GM21390 (cell line): Measurements from ENCODE around the gene IL6R.

Experiments used
- ATAC-seq: cut with Tn5 transposase; IDR thresholded peaks from one replicate; pipeline ENCODE4 v1.9.1; 2021; ENCODE audit not compliant: unreplicated experiment

IL6R gene

GRCh38 chr1:154446789-154447188 lies 41.6 kb downstream of the IL6R start:
- no peak for ATAC-seq

GRCh38 chr1:154448331-154448811 lies 43.2 kb downstream of the IL6R start:
- no peak for ATAC-seq

- no peak for ATAC-seq
These were observed 48.0 kb downstream of the IL6R start for GRCh38 chr1:154453161-154453560.

GRCh38 chr1:154453574-154454352 lies 48.6 kb downstream of the IL6R start:
- ATAC-seq: no peak

- no peak for ATAC-seq
These were observed 49.4 kb downstream of the IL6R start for GRCh38 chr1:154454386-154455120.

- no peak for ATAC-seq
These were observed 51.5 kb downstream of the IL6R start for GRCh38 chr1:154456631-154457030.

- ATAC-seq: no peak
These were observed 53.9 kb downstream of the IL6R start for GRCh38 chr1:154459080-154459479.

- ATAC-seq: no peak
These were observed 55.6 kb downstream of the IL6R start for GRCh38 chr1:154460695-154461260.

GRCh38 chr1:154463512-154463990 lies 58.4 kb downstream of the IL6R start:
- ATAC-seq: no peak

- no peak for ATAC-seq
These were observed 60.6 kb downstream of the IL6R start for GRCh38 chr1:154465621-154466195.

- ATAC-seq: no peak
These were observed 61.1 kb downstream of the IL6R start for GRCh38 chr1:154466206-154466605.

- ATAC-seq: no peak
These were observed 61.8 kb downstream of the IL6R start for GRCh38 chr1:154466921-154467417.

GRCh38 chr1:154467434-154468102 lies 62.4 kb downstream of the IL6R start:
- ATAC-seq: no peak

GRCh38 chr1:154468535-154469250 lies 63.5 kb downstream of the IL6R start:
- ATAC-seq: no peak

GRCh38 chr1:154469844-154470560 lies 64.9 kb downstream of the IL6R start:
- ATAC-seq: no peak

- no peak for ATAC-seq
These were observed 66.2 kb downstream of the IL6R start for GRCh38 chr1:154471304-154471703.

- ATAC-seq: no peak
These were observed 69.7 kb downstream of the IL6R start for GRCh38 chr1:154474802-154475201.

GRCh38 chr1:154476791-154477190 lies 71.6 kb downstream of the IL6R start:
- ATAC-seq: no peak

GRCh38 chr1:154478013-154478412 lies 72.9 kb downstream of the IL6R start:
- no peak for ATAC-seq
